ENCODE data around the gene ZNF740.

Gene ZNF740

DNA sequence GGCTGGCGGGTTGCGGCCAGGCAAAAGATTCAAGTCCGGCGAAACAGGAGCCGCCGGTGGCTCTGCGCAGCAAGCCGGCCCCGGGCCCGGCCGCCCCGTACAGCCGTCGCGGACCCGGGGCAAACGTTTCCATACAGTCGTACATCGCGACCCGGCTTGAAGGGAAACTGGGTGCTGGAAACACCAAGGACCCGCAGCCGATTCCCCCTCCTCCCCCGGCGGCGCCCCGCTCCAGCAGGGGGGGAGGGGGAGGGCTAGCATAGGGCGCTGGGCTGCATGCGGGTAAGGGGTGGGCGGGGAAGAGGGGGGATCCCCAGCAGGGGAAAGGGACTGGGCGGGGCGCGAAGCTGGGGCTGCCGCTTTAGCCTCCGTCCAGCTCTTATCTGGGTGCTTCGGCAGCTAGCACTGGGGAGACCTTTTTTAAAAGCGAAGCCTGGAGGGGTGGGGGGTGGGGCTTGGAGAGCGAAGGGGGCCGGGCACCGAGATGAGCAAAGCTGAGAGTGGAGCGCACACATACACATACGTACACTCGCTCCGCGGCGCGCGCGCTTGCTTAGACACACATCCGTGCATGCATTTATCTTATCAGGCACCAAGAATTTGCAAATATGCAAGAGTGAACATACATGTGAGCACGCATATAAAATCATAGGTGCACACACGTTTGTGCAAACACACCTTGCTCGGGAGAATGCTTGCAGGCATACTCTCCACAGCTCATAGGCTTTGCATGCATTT, 39.6 kb downstream of the ZNF740 start:
- H2AFZ ChIP-seq (ENCODE audit: low read length): no peak overlapping the region
- H3K27me3 ChIP-seq (ENCODE audit: insufficient read depth, low read length): peaks cover 3% of the 10 kb centered on the region; the same call in 1 of the 2 replicates
- H3F3A ChIP-seq (ENCODE audit: insufficient read depth, low read length): no peaks in the 10 kb centered on the region

DNA sequence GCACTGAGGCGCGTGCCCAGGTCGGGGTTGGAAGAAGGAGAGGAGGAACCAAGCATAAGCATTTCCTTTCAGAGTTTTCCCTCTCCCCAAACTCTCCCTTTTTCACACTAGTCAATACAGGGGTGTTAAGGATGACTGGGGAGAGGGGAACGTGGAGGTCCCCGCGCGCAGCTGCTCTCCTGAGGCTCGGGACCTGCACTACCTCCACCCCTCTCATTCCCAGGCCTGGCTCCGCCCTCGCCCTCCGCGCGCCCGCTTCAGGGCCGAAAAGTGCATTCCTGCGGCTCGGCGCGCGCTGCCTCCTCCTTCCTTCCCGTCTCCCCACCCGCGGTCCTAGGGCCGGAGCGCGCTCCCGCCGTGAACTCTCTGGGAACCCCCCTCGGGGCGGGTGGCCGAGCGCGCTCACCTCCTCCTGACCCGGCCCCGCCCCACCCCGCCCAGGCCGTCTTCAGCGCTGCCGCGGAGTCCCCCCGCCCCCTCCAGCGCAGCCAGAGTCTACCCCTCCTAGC, 40.2 kb downstream of the ZNF740 start:
- no peaks in the 10 kb centered on the region for H4K20me1 ChIP-seq (ENCODE audit: insufficient read depth, low read length)
- H3K27me3 ChIP-seq (ENCODE audit: insufficient read depth, low read length): peaks cover 3% of the 10 kb centered on the region; the same call in 1 of the 2 replicates
- H3K9ac ChIP-seq (ENCODE audit: low read length): peak overlapping the region; percentile 69
- H3K79me2 ChIP-seq (ENCODE audit: insufficient read depth, low read length): no peaks in the 10 kb centered on the region
- peak overlapping the region; percentile 67 for H3K27ac ChIP-seq (ENCODE audit: low read depth, low read length, poor library complexity, severe bottlenecking)
- TF ChIP-seq, protein P1, sequence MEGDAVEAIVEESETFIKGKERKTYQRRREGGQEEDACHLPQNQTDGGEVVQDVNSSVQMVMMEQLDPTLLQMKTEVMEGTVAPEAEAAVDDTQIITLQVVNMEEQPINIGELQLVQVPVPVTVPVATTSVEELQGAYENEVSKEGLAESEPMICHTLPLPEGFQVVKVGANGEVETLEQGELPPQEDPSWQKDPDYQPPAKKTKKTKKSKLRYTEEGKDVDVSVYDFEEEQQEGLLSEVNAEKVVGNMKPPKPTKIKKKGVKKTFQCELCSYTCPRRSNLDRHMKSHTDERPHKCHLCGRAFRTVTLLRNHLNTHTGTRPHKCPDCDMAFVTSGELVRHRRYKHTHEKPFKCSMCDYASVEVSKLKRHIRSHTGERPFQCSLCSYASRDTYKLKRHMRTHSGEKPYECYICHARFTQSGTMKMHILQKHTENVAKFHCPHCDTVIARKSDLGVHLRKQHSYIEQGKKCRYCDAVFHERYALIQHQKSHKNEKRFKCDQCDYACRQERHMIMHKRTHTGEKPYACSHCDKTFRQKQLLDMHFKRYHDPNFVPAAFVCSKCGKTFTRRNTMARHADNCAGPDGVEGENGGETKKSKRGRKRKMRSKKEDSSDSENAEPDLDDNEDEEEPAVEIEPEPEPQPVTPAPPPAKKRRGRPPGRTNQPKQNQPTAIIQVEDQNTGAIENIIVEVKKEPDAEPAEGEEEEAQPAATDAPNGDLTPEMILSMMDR (IDR thresholded peaks at IDR 0.05; ENCODE audit: low read length): no peak
- no peak for TF ChIP-seq EZH2 (IDR thresholded peaks at IDR 0.05; ENCODE audit: borderline replicate concordance, low read length)
- H3K36me3 ChIP-seq (ENCODE audit: insufficient read depth, low read length): no peaks in the 10 kb centered on the region
- no peaks in the 10 kb centered on the region for H3F3A ChIP-seq (ENCODE audit: insufficient read depth, low read length)
- peak overlapping the region; percentile 69 for H3K4me3 ChIP-seq (ENCODE audit: low read depth, low read length, poor library complexity, severe bottlenecking)
- H3K9me3 ChIP-seq (ENCODE audit: low read length): no peaks in the 10 kb centered on the region
- peak overlapping the region; percentile 95 for H3K4me2 ChIP-seq (ENCODE audit: low read length)
- H3K9me2 ChIP-seq (ENCODE audit: low read depth, low read length): no peaks in the 10 kb centered on the region
- no peak overlapping the region; the same call in 1 of the 2 replicates for H2AFZ ChIP-seq (ENCODE audit: low read length)
- peaks cover 22% of the 10 kb centered on the region for H3K4me1 ChIP-seq (ENCODE audit: insufficient read depth, low read length, severe bottlenecking)

More for the DNA sequence above, 39.6 kb downstream of the ZNF740 start:
- Histone ChIP-seq H3K9me3 (ENCODE audit: low read length) (no peaks in the 10 kb centered on the region), H3K4me3 (ENCODE audit: low read depth, low read length, poor library complexity, severe bottlenecking) (peak overlapping the region; percentile 69), H3K9me2 (ENCODE audit: low read depth, low read length) (no peaks in the 10 kb centered on the region), H3K4me2 (ENCODE audit: low read length) (peak overlapping the region; percentile 95), H3K79me2 (ENCODE audit: insufficient read depth, low read length) (no peaks in the 10 kb centered on the region), H3K36me3 (ENCODE audit: insufficient read depth, low read length) (no peaks in the 10 kb centered on the region), H4K20me1 (ENCODE audit: insufficient read depth, low read length) (no peaks in the 10 kb centered on the region), H3K9ac (ENCODE audit: low read length) (peak overlapping the region; percentile 62), H3K27ac (ENCODE audit: low read depth, low read length, poor library complexity, severe bottlenecking) (no peak overlapping the region), H3K4me1 (ENCODE audit: insufficient read depth, low read length, severe bottlenecking) (peaks cover 22% of the 10 kb centered on the region)
- no peak for TF ChIP-seq EZH2 (IDR thresholded peaks at IDR 0.05; ENCODE audit: borderline replicate concordance, low read length)
- TF ChIP-seq, protein P1 (IDR thresholded peaks at IDR 0.05; ENCODE audit: low read length): no peak

DNA sequence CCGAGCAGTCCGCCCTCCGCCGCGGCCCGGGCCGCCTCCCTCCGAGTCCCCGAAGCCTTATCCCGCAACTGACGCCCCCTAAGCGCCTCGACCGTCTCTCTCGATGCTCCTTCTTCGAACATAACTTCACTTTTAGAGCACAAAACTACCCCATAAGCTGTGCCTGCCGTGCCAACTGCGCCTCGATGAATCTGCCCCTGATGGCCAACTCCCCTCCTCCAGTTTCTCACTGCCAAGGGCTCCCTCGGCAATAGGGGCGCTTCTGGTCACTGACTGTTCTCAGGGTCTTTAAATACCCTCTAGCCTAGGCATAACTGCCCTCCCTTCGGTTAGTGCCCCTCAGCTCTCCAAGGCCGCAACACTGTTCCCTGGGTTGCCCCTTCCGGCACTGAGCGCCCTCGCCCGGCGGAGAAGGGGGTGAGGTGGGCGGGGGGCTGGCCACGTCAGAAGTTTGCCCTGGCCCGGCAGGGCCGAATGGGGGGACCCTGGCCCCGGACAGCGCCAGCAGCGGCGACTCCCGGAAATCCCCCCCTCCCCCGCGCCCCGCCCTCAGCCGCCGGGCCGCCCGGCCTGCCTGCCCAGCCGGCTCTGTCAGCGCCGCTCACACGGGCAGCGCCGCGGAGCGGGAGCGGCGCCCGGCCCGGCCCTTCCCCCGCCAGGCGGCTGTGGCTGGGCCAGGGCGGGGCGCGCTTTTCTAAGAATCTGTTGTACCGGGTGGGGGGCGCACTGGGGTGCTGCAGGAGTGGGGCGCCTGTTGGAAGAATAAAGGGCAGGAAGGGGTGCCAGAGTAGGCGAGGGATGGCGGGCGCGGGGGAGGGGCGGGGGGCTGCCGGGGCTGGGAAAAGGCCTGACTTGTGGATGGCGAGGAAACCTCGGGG, 40.9 kb downstream of the ZNF740 start:
- peak overlapping the region; percentile 69 for H3K4me3 ChIP-seq (ENCODE audit: low read depth, low read length, poor library complexity, severe bottlenecking)
- peaks cover 3% of the 10 kb centered on the region; the same call in 1 of the 2 replicates for H3K27me3 ChIP-seq (ENCODE audit: insufficient read depth, low read length)
- no peaks in the 10 kb centered on the region for H3K79me2 ChIP-seq (ENCODE audit: insufficient read depth, low read length)
- peak overlapping the region; percentile 95 for H3K4me2 ChIP-seq (ENCODE audit: low read length)
- peaks cover 22% of the 10 kb centered on the region for H3K4me1 ChIP-seq (ENCODE audit: insufficient read depth, low read length, severe bottlenecking)
- H2AFZ ChIP-seq (ENCODE audit: low read length): peak overlapping the region; percentile 29; the same call in 1 of the 2 replicates
- peak overlapping the region; percentile 67 for H3K27ac ChIP-seq (ENCODE audit: low read depth, low read length, poor library complexity, severe bottlenecking)
- H3K9me3 ChIP-seq (ENCODE audit: low read length): no peaks in the 10 kb centered on the region
- no peaks in the 10 kb centered on the region for H3F3A ChIP-seq (ENCODE audit: insufficient read depth, low read length)
- H4K20me1 ChIP-seq (ENCODE audit: insufficient read depth, low read length): no peaks in the 10 kb centered on the region
- peak overlapping the region; percentile 69 for H3K9ac ChIP-seq (ENCODE audit: low read length)
- H3K36me3 ChIP-seq (ENCODE audit: insufficient read depth, low read length): no peaks in the 10 kb centered on the region
- no peak for TF ChIP-seq EZH2 (IDR thresholded peaks at IDR 0.05; ENCODE audit: borderline replicate concordance, low read length)
- TF ChIP-seq, protein P1 (IDR thresholded peaks at IDR 0.05; ENCODE audit: low read length): peak; percentile 52
- H3K9me2 ChIP-seq (ENCODE audit: low read depth, low read length): no peaks in the 10 kb centered on the region
